ENCODE data around the gene TOGARAM2.

- no peak for TF ChIP-seq CTCF (IDR thresholded peaks at IDR 0.05 in 2 of 3, conservative IDR thresholded peaks at IDR 0.05 in 1 of 3; ENCODE audit: borderline replicate concordance in 1 of 3, insufficient read depth in 1 of 3, low read depth in 2 of 3, low read length in 2 of 3)
- TF ChIP-seq SIN3A (IDR thresholded peaks at IDR 0.05; ENCODE audit: low read depth), result no peak
- TF ChIP-seq POLR2A (IDR thresholded peaks at IDR 0.05; ENCODE audit: borderline replicate concordance, extremely low read depth, insufficient read depth, insufficient read length), result no peak
- TF ChIP-seq, protein P1, sequence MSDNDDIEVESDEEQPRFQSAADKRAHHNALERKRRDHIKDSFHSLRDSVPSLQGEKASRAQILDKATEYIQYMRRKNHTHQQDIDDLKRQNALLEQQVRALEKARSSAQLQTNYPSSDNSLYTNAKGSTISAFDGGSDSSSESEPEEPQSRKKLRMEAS (IDR thresholded peaks at IDR 0.05), result no peak
- no peak for TF ChIP-seq CEBPB (IDR thresholded peaks at IDR 0.05; ENCODE audit: low read depth)
- TF ChIP-seq POLR2AphosphoS5 (IDR thresholded peaks at IDR 0.05; ENCODE audit: low read depth, low read length), result no peak
These were observed 86.0 kb downstream of the TOGARAM2 start for GRCh38 chr2:29066997-29067605.
